ENCODE data around the gene YOD1. TPM values are rescaled to one million over a fixed set of nuclear protein-coding genes. Genes with fewer than 3 reads are reported as not detected.
A peak's percentile ranks its signal among the peaks of the same experiment; 100 is the strongest.

Gene YOD1
- total RNA-seq, 6 donors from 2014 or later, result 6.0 to 24.4 (median 9.4) TPM

GRCh38 chr1:207021139-207021861 lies 29.7 kb downstream of the YOD1 start:
- ATAC-seq (ENCODE audit: low FRiP score in 2 of 2) (no peak), DNase-seq (no peak)
- H3K4me3 ChIP-seq, result no peak overlapping the region
- 60 to 64% methylated on average over 7 to 8 of the region's 8 CpGs for WGBS, 2 donors
- H3K4me1 ChIP-seq, result peaks cover 13 to 65% (median 48%) of the 10 kb centered on the region in 4 donors
- H3K27me3 ChIP-seq, result no peaks in the 10 kb centered on the region
- no peaks in the 10 kb centered on the region for H3K9me3 ChIP-seq
- H3K27ac ChIP-seq, result peak overlapping the region; percentile 82 to 90 (median 84)
- no peak for TF ChIP-seq EP300 (IDR thresholded peaks at IDR 0.05)
- TF ChIP-seq POLR2AphosphoS5 (IDR thresholded peaks at IDR 0.05), result no peak
- TF ChIP-seq POLR2A (IDR thresholded peaks at IDR 0.05), result peak in 1 of 4 donors; percentile 7
- TF ChIP-seq CTCF (IDR thresholded peaks at IDR 0.05), result no peak
- H3K36me3 ChIP-seq, result peaks cover 0 to 9% (median 3%) of the 10 kb centered on the region in 4 donors

- no peak overlapping the region for H3K4me3 ChIP-seq
- TF ChIP-seq CTCF (IDR thresholded peaks at IDR 0.05) (no peak), POLR2AphosphoS5 (IDR thresholded peaks at IDR 0.05) (no peak), POLR2A (IDR thresholded peaks at IDR 0.05) (no peak), EP300 (IDR thresholded peaks at IDR 0.05) (no peak)
- peak overlapping the region; percentile 65 to 90 (median 82) for H3K27ac ChIP-seq
- peaks cover 0 to 9% (median 3%) of the 10 kb centered on the region in 4 donors for H3K36me3 ChIP-seq
- peaks cover 12 to 60% (median 43%) of the 10 kb centered on the region in 4 donors for H3K4me1 ChIP-seq
- no peak for ATAC-seq (ENCODE audit: low FRiP score in 2 of 2)
- 47 to 54% methylated on average over 4 of the region's 4 CpGs for WGBS, 2 donors
- H3K9me3 ChIP-seq, result no peaks in the 10 kb centered on the region
- H3K27me3 ChIP-seq, result no peaks in the 10 kb centered on the region
- no peak for DNase-seq
These were observed 30.3 kb downstream of the YOD1 start for GRCh38 chr1:207020709-207021107.

- 67 to 89% methylated on average over 8 to 9 of the region's 9 CpGs for WGBS, 2 donors
- ATAC-seq (ENCODE audit: low FRiP score in 2 of 2) (peak in 1 of 2 donors; percentile 70), DNase-seq (peak in 1 of 2 donors; percentile 67)
- H3K4me3 ChIP-seq, result no peak overlapping the region
- H3K27me3 ChIP-seq, result no peaks in the 10 kb centered on the region
- TF ChIP-seq POLR2AphosphoS5 (IDR thresholded peaks at IDR 0.05) (peak; percentile 26 to 33), POLR2A (IDR thresholded peaks at IDR 0.05) (peak in 1 of 4 donors; percentile 54), CTCF (IDR thresholded peaks at IDR 0.05) (no peak), EP300 (IDR thresholded peaks at IDR 0.05) (peak in 2 of 4 donors; percentile 37 to 71)
- no peaks in the 10 kb centered on the region for H3K9me3 ChIP-seq
- peak overlapping the region; percentile 9 to 90 (median 74) for H3K27ac ChIP-seq
- peaks cover 10 to 57% (median 38%) of the 10 kb centered on the region in 4 donors for H3K4me1 ChIP-seq
- peaks cover 0 to 9% (median 3%) of the 10 kb centered on the region in 4 donors for H3K36me3 ChIP-seq
These were observed 30.8 kb downstream of the YOD1 start for GRCh38 chr1:207020065-207020708.

- 56 to 57% methylated on average over 2 of the region's 2 CpGs for WGBS, 2 donors
- Histone ChIP-seq H3K4me3 (no peak overlapping the region), H3K4me1 (peaks cover 4 to 52% (median 32%) of the 10 kb centered on the region in 4 donors), H3K27ac (peak overlapping the region in 3 of 4 donors; percentile 43 to 90 (median 82)), H3K9me3 (no peaks in the 10 kb centered on the region), H3K27me3 (no peaks in the 10 kb centered on the region), H3K36me3 (peaks cover 0 to 9% (median 3%) of the 10 kb centered on the region in 4 donors)
- ATAC-seq (ENCODE audit: low FRiP score in 2 of 2) (no peak), DNase-seq (no peak)
- TF ChIP-seq POLR2A (IDR thresholded peaks at IDR 0.05), result no peak
- no peak for TF ChIP-seq POLR2AphosphoS5 (IDR thresholded peaks at IDR 0.05)
- no peak for TF ChIP-seq EP300 (IDR thresholded peaks at IDR 0.05)
- no peak for TF ChIP-seq CTCF (IDR thresholded peaks at IDR 0.05)
These were observed 31.3 kb downstream of the YOD1 start for GRCh38 chr1:207019661-207020060.

Measured in upper lobe of left lung (tissue), 6 donors.